ENCODE data around the gene POTEF.
"Not testable (repeated sequence)": the region's sequence is repeated elsewhere in the genome, so short reads cannot be mapped to it uniquely, and the experiment has no call there.

DNA sequence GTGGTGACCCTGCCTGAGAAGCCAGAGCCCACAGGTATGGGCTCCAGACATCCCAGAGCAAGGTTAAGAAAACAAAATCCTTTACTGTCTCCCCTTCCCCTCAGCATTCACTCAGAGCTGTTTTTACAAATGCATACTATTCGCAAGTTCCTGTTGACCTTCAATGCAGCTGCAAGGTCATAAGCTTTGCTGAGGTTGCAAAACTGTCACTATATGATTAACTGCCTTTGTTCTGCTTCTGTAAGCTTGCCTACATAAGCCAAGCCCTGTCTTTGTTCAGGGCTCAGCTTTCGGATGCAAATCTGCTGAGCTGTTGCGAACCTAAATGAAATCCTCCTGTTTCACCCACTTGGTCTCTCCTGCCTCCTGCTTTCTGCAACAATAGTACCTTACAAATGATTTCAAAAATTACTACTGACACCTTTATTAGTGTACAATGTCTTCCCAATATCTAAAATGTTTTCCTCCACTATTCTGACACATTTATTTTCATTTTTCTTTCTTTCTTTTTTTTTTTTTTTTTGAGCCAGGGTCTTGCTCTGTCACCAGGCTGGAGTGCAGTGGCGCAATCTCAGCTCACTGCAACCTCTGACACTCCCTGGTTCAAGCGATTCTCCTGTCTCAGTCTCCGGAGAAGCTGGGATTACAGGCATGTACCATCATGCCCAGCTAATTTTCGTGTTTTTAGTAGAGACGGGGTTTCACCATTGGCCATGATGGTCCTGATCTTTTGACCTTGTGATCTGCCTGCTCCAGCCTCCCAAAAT, 26.2 kb downstream of the POTEF start:
- TF ChIP-seq, protein P1, sequence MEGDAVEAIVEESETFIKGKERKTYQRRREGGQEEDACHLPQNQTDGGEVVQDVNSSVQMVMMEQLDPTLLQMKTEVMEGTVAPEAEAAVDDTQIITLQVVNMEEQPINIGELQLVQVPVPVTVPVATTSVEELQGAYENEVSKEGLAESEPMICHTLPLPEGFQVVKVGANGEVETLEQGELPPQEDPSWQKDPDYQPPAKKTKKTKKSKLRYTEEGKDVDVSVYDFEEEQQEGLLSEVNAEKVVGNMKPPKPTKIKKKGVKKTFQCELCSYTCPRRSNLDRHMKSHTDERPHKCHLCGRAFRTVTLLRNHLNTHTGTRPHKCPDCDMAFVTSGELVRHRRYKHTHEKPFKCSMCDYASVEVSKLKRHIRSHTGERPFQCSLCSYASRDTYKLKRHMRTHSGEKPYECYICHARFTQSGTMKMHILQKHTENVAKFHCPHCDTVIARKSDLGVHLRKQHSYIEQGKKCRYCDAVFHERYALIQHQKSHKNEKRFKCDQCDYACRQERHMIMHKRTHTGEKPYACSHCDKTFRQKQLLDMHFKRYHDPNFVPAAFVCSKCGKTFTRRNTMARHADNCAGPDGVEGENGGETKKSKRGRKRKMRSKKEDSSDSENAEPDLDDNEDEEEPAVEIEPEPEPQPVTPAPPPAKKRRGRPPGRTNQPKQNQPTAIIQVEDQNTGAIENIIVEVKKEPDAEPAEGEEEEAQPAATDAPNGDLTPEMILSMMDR (IDR thresholded peaks at IDR 0.05) = not testable (repeated sequence)
- TF ChIP-seq POLR2A (IDR thresholded peaks at IDR 0.05) = not testable (repeated sequence)
